Pancreas (tissue), 10 donors: ENCODE data around the gene COX7B. TPM values are rescaled to one million over a fixed set of nuclear protein-coding genes. Genes with fewer than 3 reads are reported as not detected.
A peak's percentile ranks its signal among the peaks of the same experiment; 100 is the strongest.

ENCODE experiments used
- ATAC-seq, 4 donors: fragments of 200-7000 bp; cut with Tn5 transposase; one replicate each; pipeline versions ENCODE4 v1.8.0 to v1.9.1; 2020; ENCODE audit warnings: mild to moderate bottlenecking in 4 of 4, moderate library complexity in 4 of 4
- DNase-seq, 6 donors: peaks; one replicate each; pipeline ENCODE4 v3.0.0-alpha.2; 2020
- FAIRE-seq: peaks from 2 replicates; lab custom pipeline; 2012; peaks lifted over from hg19 to GRCh38; lab: Jason Lieb, UNC
- H3K27ac ChIP-seq, 4 donors: fragments of 200-600 bp; sonication (generic); 1 replicate in 3 of 4; 2 replicates in 1 of 4; pipeline versions ENCODE4 v1.5.0 to v1.8.0; 2020
- H3K27me3 ChIP-seq, 4 donors: fragments of 200-600 bp; one replicate each; pipeline ENCODE4 v1.8.0; 2021
- H3K36me3 ChIP-seq, 3 donors: fragments of 200-600 bp; sonication (generic) in 1 of 3; one replicate each; pipeline versions ENCODE4 v1.5.0 to v1.8.0; 2020 to 2021
- H3K4me1 ChIP-seq, 3 donors: fragments of 200-600 bp; one replicate each; pipeline ENCODE4 v1.8.0; 2021
- H3K4me3 ChIP-seq, 4 donors: fragments of 200-600 bp; sonication (generic) in 2 of 4; one replicate each; pipeline versions ENCODE4 v1.5.0 to v1.8.0; 2020 to 2021
- H3K9me3 ChIP-seq, 4 donors: fragments of 200-600 bp; one replicate each; pipeline ENCODE4 v1.8.0; 2021
- WGBS, 2 donors: extraction: QIAGEN DNeasy Blood & Tissue Kit; methylation state at CpG; one replicate each; pipeline ENCODE4 v1.1.7; 2013; 5-methylcytosine and 5-hydroxymethylcytosine counted together
- intact Hi-C, 3 donors: fragments of 100-400 bp; cut with DNase I; formaldehyde crosslinking; loops; one replicate each; pipeline versions ENCODE4 v1.11.1 to v1.14.2; 2022
- polyA plus RNA-seq, 2 donors: library from polyadenylated mRNA; stranded (reverse); fragments of 200-250 nt; gene quantifications; one replicate each; pipeline ENCODE4 v1.2.3, GENCODE V29; 2013
- total RNA-seq, 6 donors: library from RNA; stranded (reverse); fragmentation: NEBNext Ultra II Directional in 4 of 6; extraction: Animal tissue kit (Norgen Biotek cat#: 25700) in 4 of 6; gene quantifications; one replicate each; pipeline versions ENCODE4 v1.2.1 to v1.2.4, GENCODE V29; 2021 to 2023
- TF ChIP-seq, protein P1 (sequence below), 4 donors: fragments of 200-600 bp; sonication (generic) in 3 of 4; IDR thresholded peaks; one replicate each; pipeline versions ENCODE4 v1.5.0 to v1.8.0; 2021; ENCODE audit warnings: antibody characterized with exemption in 4 of 4
- donor health status: healthy with polysubstance abuse.
- donor health status: DM: no; HTN: no; CAD: no; lungs with moderate emphysema.
- donor health status: DM: no; HTN: no; CAD: no.
- donor health status: control.
- donor health status: control.
- donor health status: Bipolar disorder and iron deficiency.
- donor health status: DM: yes; HTN: yes; CAD: no.
- donor health status: DM: no; HTN: no; CAD: no.
- donor health status: DM: no; HTN: no; CAD: no.
- donor health status: DM: yes; HTN: yes; CAD: no.

Gene COX7B
- total and polyA plus RNA-seq, 8 donors, result 36.7 to 295 (median 75.9) TPM

DNA sequence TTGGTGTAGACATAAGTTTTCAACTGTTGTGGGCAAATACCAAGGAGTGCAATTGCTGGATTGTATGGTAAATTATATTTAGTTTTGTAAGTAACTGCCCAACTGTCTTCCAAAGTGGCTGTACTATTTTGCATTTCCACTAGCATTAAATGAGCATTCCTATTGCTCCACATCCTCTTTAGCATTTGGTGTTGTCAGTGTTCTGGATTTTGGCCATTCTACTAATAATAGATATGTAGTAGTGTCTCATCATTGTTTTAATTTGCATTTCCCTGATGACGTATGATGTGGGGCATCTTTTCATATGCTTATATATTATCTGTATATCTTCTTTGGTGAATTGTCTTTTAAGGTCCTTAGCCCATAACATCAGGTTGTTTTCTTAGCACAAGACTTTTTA is 52.9 kb downstream of the COX7B start:
- TF ChIP-seq, protein P1, sequence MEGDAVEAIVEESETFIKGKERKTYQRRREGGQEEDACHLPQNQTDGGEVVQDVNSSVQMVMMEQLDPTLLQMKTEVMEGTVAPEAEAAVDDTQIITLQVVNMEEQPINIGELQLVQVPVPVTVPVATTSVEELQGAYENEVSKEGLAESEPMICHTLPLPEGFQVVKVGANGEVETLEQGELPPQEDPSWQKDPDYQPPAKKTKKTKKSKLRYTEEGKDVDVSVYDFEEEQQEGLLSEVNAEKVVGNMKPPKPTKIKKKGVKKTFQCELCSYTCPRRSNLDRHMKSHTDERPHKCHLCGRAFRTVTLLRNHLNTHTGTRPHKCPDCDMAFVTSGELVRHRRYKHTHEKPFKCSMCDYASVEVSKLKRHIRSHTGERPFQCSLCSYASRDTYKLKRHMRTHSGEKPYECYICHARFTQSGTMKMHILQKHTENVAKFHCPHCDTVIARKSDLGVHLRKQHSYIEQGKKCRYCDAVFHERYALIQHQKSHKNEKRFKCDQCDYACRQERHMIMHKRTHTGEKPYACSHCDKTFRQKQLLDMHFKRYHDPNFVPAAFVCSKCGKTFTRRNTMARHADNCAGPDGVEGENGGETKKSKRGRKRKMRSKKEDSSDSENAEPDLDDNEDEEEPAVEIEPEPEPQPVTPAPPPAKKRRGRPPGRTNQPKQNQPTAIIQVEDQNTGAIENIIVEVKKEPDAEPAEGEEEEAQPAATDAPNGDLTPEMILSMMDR (IDR thresholded peaks at IDR 0.05), result no peak
- DNase-seq (no peak), FAIRE-seq (no peak), ATAC-seq (no peak)
- 77 to 80% methylated on average over 1 of the region's 1 CpG for WGBS, 2 donors
- no peaks in the 10 kb centered on the region for H3K9me3 ChIP-seq
- H3K4me3 ChIP-seq, result no peak overlapping the region
- H3K27me3 ChIP-seq, result no peaks in the 10 kb centered on the region
- no peak overlapping the region for H3K27ac ChIP-seq
- H3K36me3 ChIP-seq, result no peaks in the 10 kb centered on the region
- intact Hi-C loops, result no loop called here
- peaks cover 0 to 13% (median 6%) of the 10 kb centered on the region in 3 donors for H3K4me1 ChIP-seq

DNA sequence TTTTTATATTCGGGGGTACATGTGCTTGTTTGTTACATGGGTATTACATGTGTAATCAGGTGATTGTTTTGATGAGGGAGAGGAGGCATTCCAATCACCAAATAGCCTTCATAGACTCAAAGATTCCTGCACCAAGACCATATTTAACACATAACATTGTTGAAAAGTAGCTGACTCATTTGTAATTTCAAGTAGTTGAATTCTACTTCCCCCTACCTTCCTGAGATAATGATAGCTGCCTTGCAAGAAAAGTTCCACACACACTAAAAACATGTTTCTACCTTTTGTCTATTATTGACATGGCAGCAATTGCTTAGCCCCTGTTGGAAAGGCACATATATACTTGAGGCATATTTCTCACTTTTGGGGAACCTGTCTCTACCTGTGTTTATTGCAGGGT is 54.0 kb downstream of the COX7B start:
- Histone ChIP-seq H3K27me3 (no peaks in the 10 kb centered on the region), H3K36me3 (no peaks in the 10 kb centered on the region), H3K27ac (no peak overlapping the region), H3K9me3 (no peaks in the 10 kb centered on the region), H3K4me3 (no peak overlapping the region), H3K4me1 (peaks cover 0 to 13% (median 6%) of the 10 kb centered on the region in 3 donors)
- no peak for DNase-seq
- peak in 1 of 4 donors; percentile 46 for ATAC-seq
- TF ChIP-seq, protein P1 (IDR thresholded peaks at IDR 0.05), result no peak
- intact Hi-C loops, result no loop called here
- FAIRE-seq, result no peak
- WGBS, 2 donors, result 30 to 33% methylated on average over 1 of the region's 1 CpG

DNA sequence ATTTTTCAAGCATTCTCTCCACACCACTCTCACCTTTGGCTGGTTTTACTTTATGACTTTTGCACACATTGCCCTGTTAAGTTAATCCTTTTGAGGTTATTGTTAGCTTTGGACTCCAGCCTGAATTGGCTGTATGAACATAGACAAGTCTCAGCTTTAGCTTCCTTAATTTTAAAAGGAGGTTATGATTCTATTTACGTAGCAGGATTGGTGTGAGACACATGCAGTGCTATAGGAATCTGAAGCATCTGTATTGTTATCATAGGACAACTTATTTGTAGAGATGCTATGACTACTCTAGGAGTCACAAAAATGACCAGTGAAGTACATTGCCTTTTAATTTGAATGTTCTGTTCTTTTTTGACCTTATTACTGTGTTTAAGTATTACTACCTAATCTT is 54.4 kb downstream of the COX7B start:
- Histone ChIP-seq H3K27me3 (no peaks in the 10 kb centered on the region), H3K36me3 (no peaks in the 10 kb centered on the region), H3K9me3 (no peaks in the 10 kb centered on the region), H3K4me3 (no peak overlapping the region), H3K27ac (no peak overlapping the region), H3K4me1 (peaks cover 0 to 13% (median 6%) of the 10 kb centered on the region in 3 donors)
- peak; percentile 23 to 72 (median 57) for ATAC-seq
- TF ChIP-seq, protein P1 (IDR thresholded peaks at IDR 0.05), result no peak
- WGBS, 2 donors, result 29 to 35% methylated on average over 1 of the region's 1 CpG
- DNase-seq, result no peak
- peak; percentile 13 for FAIRE-seq
- intact Hi-C loops, result no loop called here

Other genes with a start within 250 kb of the COX7B start
- 10 to 100 TPM; 31.9 to 57.2 (median 42.7) TPM for gene ATRX, start 113.3 kb upstream of the COX7B start, total RNA-seq
- 10 to 100 TPM; 11.3 to 15.4 TPM for gene ATRX, start 113.3 kb upstream of the COX7B start, polyA plus RNA-seq
- 10 to 100 TPM; 26.1 to 51.3 (median 40.0) TPM for gene MAGT1, start 4.0 kb upstream of the COX7B start, total RNA-seq
- gene MAGT1, start 4.0 kb upstream of the COX7B start, polyA plus RNA-seq, result 10 to 100 TPM in 1 of 2 donors, 1 to 10 TPM in 1; 7.4 to 17.4 TPM
- gene ATP7A, start 11.2 kb downstream of the COX7B start, total RNA-seq, result 1 to 10 TPM; 3.9 to 7.8 (median 4.7) TPM
- gene ATP7A, start 11.2 kb downstream of the COX7B start, polyA plus RNA-seq, result 1 to 10 TPM; 1.3 to 1.8 TPM
- not detected for gene PGAM4, start 70.2 kb downstream of the COX7B start, total RNA-seq
- not detected for gene PGAM4, start 70.2 kb downstream of the COX7B start, polyA plus RNA-seq
- gene PGK1, start 204.8 kb downstream of the COX7B start, total RNA-seq, result 100 to 1,000 TPM in 2 of 6 donors, 10 to 100 TPM in 4; 38.3 to 120 (median 74.2) TPM
- gene PGK1, start 204.8 kb downstream of the COX7B start, polyA plus RNA-seq, result 10 to 100 TPM; 27.0 to 68.5 TPM
- 10 to 100 TPM in 2 of 6 donors, 1 to 10 TPM in 4; 7.2 to 13.2 (median 9.0) TPM for gene TAF9B, start 240.2 kb downstream of the COX7B start, total RNA-seq
- 10 to 100 TPM in 1 of 2 donors, 1 to 10 TPM in 1; 7.2 to 13.2 TPM for gene TAF9B, start 240.2 kb downstream of the COX7B start, polyA plus RNA-seq